ENCODE measurements around the gene TMEM171.

The TMEM171 gene

GRCh38 chr5:73120222-73121118 lies at the start of gene TMEM171:
TMEM171 (plus strand) TSS chr5:73120575; CDS start chr5:73123374, 2,799 bp downstream.
- DNase-seq: no peak

- no peak for DNase-seq
These were observed 39.3 kb upstream of the TMEM171 start for GRCh38 chr5:73081093-73081492.

- DNase-seq: no peak
These were observed 32.3 kb upstream of the TMEM171 start for GRCh38 chr5:73088026-73088425.

GRCh38 chr5:73093943-73094342 lies 26.4 kb upstream of the TMEM171 start:
- no peak for DNase-seq

- DNase-seq: no peak
These were observed 26.0 kb upstream of the TMEM171 start for GRCh38 chr5:73094415-73094814.

- DNase-seq: peak; percentile 42
These were observed 24.7 kb upstream of the TMEM171 start for GRCh38 chr5:73095564-73096238.

- no peak for DNase-seq
These were observed 24.2 kb upstream of the TMEM171 start for GRCh38 chr5:73096239-73096575.

GRCh38 chr5:73097740-73098139 lies 22.6 kb upstream of the TMEM171 start:
- no peak for DNase-seq

- DNase-seq: no peak
These were observed 20.3 kb upstream of the TMEM171 start for GRCh38 chr5:73100109-73100508.

- DNase-seq: no peak
These were observed 16.5 kb upstream of the TMEM171 start for GRCh38 chr5:73103870-73104299.

- no peak for DNase-seq
These were observed 16.0 kb upstream of the TMEM171 start for GRCh38 chr5:73104326-73104725.

- DNase-seq: no peak
These were observed 14.0 kb upstream of the TMEM171 start for GRCh38 chr5:73106335-73106734.

GRCh38 chr5:73110190-73110589 lies 10.2 kb upstream of the TMEM171 start:
- no peak for DNase-seq

- DNase-seq: no peak
These were observed 8.8 kb upstream of the TMEM171 start for GRCh38 chr5:73111536-73111935.

GRCh38 chr5:73112359-73112758 lies 8.0 kb upstream of the TMEM171 start:
- DNase-seq: no peak

- DNase-seq: no peak
These were observed 6.2 kb upstream of the TMEM171 start for GRCh38 chr5:73114044-73114688.

- no peak for DNase-seq
These were observed 4.8 kb upstream of the TMEM171 start for GRCh38 chr5:73115399-73116051.

- DNase-seq: no peak
These were observed 3.9 kb upstream of the TMEM171 start for GRCh38 chr5:73116506-73116905.

GRCh38 chr5:73117088-73117740 lies 3.2 kb upstream of the TMEM171 start:
- DNase-seq: peak; percentile 50

- no peak for DNase-seq
These were observed 1.9 kb upstream of the TMEM171 start for GRCh38 chr5:73118391-73118973.

- DNase-seq: no peak
These were observed 771 bp upstream of the TMEM171 start for GRCh38 chr5:73119451-73120157.

GRCh38 chr5:73121119-73121463 lies 716 bp downstream of the TMEM171 start:
- DNase-seq: no peak

Measured in MV-4-11 (cell line).